Left kidney (tissue), 2 donors: ENCODE results near the gene RNF41. TPM values are rescaled to one million over a fixed set of nuclear protein-coding genes. Genes with fewer than 3 reads are reported as not detected.
"Not testable (repeated sequence)": the region's sequence is repeated elsewhere in the genome, so short reads cannot be mapped to it uniquely, and the experiment has no call there.

Experiments used
- DNase-seq: peaks from one replicate; pipeline ENCODE4 v3.0.0-alpha.2; 2013
- polyA plus RNA-seq: library from polyadenylated mRNA; unstranded; fragments of 120-200 nt; gene quantifications from one replicate; pipeline ENCODE4 v1.2.1, GENCODE V29; 2013; ENCODE audit not compliant: insufficient read length

Gene RNF41
- polyA plus RNA-seq, 1 donor: 45.4 TPM

DNA sequence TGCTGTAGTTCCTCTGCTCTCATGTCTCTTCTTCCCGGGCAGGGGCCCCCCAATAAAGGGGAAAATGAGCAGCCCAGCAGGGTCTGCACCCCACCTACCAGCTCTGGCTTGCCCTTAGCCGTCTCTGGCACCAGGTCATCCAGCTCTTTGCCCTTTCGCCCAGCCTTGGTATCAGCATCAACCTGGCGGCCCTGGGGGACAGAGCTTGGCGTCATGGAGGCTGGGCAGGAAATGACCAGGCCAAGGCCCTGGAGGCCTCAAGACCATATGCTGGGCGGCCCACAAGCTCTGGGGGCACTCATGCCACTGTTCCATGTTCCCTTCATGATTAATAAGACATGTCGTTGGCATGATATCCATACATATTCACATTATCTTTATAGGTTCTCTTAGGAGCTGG, 48.9 kb downstream of the RNF41 start:
- DNase-seq: no peak

GRCh38 chr12:56169229-56169759, 52.4 kb downstream of the RNF41 start:
- DNase-seq: no peak

- no peak for DNase-seq
These were observed 56.4 kb downstream of the RNF41 start for GRCh38 chr12:56165369-56165768.

- no peak for DNase-seq
These were observed 57.4 kb downstream of the RNF41 start for GRCh38 chr12:56164345-56164729.

DNA sequence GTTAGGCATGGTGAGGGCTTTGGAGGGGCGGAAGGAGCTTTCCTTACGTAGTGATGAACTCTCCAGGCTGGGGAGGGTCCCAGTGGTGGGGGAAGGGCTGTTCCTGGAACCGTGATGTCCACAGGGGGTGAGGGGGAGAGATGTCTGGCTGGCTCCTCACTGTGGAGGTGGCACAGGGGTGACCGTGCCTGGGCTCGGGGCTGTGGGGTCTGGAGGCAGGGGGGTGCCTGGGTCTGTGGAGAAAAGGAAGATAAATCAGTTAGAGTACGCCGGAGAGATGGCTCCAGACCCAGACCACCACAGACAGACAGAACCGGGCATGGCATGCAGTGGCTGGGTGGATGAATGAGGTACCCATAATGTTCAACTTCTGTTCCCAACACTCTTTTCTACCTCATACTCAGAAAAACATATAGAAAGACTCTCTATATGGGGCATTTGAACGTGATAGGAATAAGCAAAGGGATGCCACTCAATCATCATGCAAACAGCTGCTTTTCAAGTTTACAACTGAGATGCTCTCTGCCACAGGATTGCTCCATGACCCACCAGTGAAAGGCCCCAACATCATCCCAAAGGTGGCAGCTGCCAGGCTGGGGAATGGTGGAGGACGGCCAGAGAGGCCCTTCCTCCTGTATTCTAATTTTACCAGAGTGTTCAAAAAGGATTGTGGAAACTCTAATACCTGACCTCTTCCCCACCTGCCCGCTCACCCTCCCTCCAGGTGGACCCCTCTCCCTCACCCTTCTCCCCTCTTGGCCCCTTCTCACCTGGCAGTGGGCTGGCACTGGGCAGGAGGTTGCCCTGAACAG, 58.0 kb downstream of the RNF41 start:
- no peak for DNase-seq

DNA sequence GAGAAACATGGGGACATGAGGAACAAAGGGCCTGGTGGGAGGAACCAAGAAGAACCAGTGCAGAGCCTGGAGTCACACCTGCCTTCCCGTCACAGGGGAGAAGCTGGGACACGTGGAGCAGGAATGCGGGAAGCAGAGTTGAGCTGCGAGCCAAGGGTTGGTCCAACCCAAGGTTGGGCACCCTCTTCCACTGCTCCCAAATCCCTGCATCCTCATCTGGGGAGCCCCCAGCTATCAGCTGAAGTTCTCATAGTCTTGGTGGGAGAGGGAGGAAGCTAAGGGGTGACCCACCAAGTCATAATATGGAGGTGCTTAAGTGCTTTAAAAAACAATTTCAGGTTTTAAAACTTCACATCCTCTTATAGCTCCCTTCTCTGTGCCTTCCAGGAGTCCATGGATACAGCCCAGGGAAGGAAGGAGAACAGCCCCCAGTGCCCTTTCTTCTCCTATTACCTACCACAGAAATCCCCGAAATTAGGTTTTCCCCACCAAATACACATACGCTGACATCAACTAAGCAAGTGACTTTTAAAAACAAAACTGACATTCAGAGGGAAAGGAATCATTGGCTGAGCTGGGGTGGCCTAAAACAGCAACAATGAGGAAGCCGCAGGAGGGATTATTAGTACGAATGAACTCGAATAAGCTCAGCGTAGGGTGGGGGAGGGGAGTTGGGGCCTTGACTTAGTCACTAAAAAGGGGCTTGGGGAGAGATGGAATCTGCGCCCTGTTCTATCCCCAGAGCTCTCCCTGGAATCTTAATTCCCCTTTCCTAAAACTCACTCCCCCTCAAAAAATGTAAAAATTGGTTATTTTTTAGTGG, 59.0 kb downstream of the RNF41 start:
- DNase-seq: no peak

GRCh38 chr12:56161690-56162351, 59.9 kb downstream of the RNF41 start:
- no peak for DNase-seq

- DNase-seq: no peak
These were observed 60.6 kb downstream of the RNF41 start for GRCh38 chr12:56160894-56161689.

DNA sequence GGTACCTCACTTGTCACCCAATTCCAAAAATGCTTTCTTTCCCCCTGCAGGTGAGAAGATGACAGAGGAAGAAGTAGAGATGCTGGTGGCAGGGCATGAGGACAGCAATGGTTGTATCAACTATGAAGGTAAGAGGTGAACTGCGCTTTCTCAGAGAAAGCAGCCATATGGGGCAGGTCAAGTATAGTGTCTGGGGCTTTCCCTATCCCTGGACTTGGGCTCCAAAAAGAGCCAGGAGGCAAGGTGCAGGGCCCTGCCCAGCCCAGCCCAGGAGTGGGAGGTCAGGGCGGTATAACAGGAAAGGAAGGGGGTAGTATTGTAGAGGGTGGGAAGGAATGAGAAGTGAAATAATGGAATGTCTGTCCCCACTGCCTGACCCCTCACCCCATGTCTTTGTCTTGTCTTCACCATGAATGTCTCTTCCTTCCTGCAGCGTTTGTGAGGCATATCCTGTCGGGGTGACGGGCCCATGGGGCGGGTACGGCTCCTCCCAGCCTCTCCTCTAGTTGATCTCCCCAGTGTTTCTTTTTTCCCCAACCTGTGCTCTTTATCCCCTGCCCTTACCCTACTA, 61.4 kb downstream of the RNF41 start:
- DNase-seq: no peak

DNA sequence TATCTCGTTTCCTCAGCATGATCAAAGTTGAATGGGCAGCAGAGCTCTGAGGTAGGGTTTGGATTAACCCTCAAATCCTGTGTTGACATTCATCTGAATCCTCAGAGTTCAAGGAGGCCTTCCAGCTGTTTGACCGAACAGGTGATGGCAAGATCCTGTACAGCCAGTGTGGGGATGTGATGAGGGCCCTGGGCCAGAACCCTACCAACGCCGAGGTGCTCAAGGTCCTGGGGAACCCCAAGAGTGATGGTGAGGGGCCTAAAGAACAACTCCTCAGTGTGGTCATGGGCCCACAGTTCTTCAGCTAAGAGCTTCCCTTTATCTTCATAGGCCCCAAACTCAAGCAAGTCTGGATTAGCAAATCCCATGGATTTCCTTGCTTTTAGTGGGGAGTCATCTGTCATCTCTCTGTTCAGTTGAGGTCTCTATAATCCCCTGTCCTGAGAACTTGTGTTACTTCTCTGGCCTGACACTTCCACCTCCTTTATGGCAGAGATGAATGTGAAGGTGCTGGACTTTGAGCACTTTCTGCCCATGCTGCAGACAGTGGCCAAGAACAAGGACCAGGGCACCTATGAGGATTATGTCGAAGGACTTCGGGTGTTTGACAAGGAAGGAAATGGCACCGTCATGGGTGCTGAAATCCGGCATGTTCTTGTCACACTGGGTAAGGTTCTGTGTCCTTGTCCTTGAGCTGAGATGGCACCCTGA, 62.1 kb downstream of the RNF41 start:
- no peak for DNase-seq

GRCh38 chr12:56158926-56159461, 62.7 kb downstream of the RNF41 start:
- DNase-seq: peak; percentile 72

DNA sequence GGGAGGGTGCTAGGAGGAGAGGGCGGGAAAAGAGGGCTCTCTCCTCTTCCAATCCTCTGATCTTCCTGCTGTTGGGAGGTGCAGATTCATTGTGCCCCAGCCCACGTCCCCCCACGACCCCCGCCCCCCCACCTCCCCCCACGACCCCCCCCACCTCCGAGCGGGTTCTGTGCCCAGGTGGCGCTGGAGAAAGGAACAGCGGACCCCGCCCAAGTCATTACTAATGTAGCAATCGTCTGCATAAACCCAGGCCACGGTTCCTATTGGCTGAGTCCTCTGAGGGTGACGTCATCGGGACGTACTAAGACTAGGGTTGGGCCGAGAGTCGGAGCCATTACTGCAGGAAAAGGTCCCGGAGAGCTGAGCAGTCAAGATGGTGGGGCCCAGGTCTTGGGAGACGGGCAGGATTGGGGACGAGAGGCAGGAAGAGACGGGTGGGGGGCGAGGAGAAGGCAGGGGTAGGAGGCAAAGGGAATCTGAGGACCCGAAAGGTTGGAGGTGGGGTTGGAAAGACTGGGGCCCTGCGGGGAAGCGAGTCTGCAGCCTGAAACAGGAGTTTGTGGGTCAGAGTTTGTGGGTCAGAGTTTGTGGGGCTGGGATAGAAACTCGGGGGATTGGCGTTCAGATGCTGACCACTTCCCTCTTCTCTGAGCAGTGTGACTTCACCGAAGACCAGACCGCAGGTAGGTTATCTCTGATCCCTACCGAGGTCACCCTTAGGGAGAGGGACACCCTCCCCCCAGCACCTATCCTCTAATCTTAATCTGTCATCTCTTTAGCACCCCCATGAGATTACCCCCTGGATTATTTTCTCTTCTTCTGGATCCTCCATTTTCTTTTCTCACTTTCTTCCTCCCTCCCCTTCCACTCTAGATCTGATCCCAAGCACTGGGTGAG, 63.4 kb downstream of the RNF41 start, which contains the start of gene MYL6:
Gene MYL6, plus strand, starts transcription at position 331 of the 897 bp plus-strand sequence. Its CDS starts 43 bp downstream, at position 374.
- DNase-seq: peak; percentile 99

GRCh38 chr12:56157201-56158028, 64.3 kb downstream of the RNF41 start:
- peak; percentile 91 for DNase-seq

- not testable (repeated sequence) for DNase-seq
These were observed 65.1 kb downstream of the RNF41 start for GRCh38 chr12:56156464-56157200.

DNA sequence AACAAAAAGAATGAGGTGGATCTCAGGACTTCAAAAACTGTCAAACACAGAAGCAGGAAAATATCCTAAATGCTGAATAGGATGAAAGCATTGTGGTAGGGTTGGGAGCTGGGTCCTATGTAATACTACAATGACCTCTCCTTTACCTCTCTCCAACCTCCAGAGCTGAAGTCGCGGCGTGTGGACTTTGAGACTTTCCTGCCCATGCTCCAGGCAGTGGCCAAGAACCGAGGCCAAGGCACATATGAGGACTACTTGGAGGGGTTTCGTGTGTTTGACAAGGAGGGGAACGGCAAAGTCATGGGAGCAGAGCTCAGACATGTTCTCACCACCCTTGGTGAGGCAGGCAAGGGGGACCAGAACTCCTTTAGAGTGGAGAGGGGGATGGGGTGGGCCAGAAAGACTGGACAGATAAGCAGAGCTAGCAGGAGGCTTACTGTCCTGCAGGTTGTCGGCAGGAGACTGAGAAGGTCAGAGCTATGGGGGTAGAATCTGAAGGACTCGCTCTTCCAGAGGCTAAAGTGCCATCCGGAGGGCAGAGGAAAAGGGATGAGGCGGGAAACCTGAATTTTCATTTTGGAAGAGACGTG, 66.4 kb downstream of the RNF41 start:
- DNase-seq: no peak

- DNase-seq: no peak
These were observed 66.9 kb downstream of the RNF41 start for GRCh38 chr12:56154818-56155217.

- no peak for DNase-seq
These were observed 67.4 kb downstream of the RNF41 start for GRCh38 chr12:56154246-56154771.
